Endometrium (tissue), 2 donors: ENCODE measurements around the gene BTK.
"Not testable (repeated sequence)": the region's sequence is repeated elsewhere in the genome, so short reads cannot be mapped to it uniquely, and the experiment has no call there.

Experiments used
- FAIRE-seq: peaks from 2 replicates; lab custom pipeline; 2012; peaks lifted over from hg19 to GRCh38; lab: Jason Lieb, UNC
- donor health status: control.
- donor health status: control.

BTK gene

DNA sequence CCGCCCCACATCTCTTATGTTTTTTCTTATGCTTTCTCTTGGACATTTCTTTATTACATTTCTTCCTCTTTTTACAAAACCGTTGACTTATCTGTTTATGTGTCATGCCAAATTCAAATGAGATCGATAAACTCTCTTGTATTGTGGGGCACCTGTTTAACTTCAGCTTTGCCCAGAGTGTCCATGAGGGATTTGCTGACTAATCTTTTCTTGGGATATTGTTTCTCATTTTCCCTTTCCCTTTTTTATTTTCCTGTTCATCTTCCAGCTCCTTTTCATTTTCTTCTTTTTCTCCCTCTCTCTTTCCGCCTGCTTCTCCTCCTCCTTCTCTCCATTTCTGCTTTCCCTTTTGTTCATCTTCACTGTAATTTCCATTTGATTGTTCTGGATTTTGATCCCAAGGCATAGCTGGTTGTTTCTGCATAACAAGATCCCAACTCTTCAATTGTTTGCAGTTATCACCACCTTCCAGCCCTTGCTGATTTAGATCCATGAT, 48.2 kb downstream of the BTK start:
- FAIRE-seq, result no peak

DNA sequence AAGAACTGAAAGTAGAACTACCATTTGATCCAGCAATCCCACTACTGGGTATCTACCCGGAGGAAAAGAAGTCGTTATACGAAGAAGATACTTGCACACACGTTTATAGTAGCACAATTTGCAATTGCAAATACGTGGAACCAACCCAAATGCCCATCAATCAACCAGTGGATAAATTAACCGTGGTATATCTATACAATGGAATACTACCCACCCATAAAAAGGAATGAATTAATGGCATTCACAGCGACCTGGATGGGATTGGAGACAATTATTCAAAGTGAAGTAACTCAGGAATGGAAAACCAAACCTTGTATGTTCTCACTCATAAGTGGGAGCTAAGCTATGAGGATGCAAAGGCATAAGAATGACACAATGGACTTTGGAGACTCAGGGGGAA, 51.7 kb downstream of the BTK start:
- not testable (repeated sequence) for FAIRE-seq

DNA sequence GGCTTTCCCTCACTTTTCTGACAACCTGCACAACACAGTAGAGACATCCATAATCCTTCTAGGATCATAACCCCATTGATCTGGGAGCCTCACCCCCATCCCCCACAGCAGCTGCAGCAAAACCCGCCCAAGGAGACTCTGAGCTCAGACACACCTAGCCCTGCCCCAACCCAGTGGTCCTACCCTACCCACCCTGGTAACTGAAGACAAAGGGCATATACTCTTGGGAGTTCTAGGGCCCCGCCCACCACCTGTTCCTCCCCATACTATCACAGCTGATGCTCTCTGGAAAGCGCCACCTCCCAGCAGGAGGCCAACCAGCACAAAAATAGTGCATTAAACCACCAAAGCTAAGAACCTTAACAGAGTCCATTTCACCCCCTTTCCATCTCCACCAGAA, 59.4 kb downstream of the BTK start:
- not testable (repeated sequence) for FAIRE-seq

DNA sequence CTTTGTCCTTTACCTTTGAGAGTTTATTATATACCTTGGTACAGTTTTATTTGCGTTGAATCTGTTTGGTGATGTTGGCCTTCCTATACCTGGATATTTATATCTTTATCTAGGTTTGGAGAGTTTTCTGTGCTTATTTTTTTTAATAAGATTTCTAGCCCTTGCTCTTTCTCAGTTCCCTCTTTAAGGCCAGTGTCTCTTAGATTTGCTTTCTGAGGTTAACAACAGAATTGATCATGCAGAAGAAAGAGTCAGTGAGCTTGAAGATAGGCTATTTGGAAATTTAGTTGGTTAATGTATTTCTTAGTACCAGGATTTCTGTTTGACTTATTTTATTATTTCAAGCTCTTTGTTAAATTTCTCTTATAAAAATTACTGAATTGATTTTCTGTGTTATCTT, 82.2 kb downstream of the BTK start:
- FAIRE-seq, result no peak
